Fibroblast of upper back skin (primary cell): ENCODE measurements around the gene C16orf96.

ENCODE experiments used
- DNase-seq: peaks from one replicate; pipeline ENCODE4 v3.0.0-alpha.2; 2013

The C16orf96 gene

GRCh38 chr16:4624015-4624826 lies 68.1 kb downstream of the C16orf96 start, which contains the start of gene MGRN1:
MGRN1 (plus strand) TSS chr16:4624826; CDS start chr16:4624961, 135 bp downstream.
- DNase-seq: peak; percentile 97

GRCh38 chr16:4624827-4625559 lies 68.9 kb downstream of the C16orf96 start:
- DNase-seq: peak; percentile 31

- DNase-seq: no peak
Observed at GRCh38 chr16:4625560-4626159, 69.5 kb downstream of the C16orf96 start.

GRCh38 chr16:4626396-4626795 lies 70.3 kb downstream of the C16orf96 start:
- DNase-seq: no peak

- DNase-seq: no peak
Observed at GRCh38 chr16:4628283-4628682, 72.1 kb downstream of the C16orf96 start.

- no peak for DNase-seq
Observed at GRCh38 chr16:4631444-4631843, 75.3 kb downstream of the C16orf96 start.

GRCh38 chr16:4633910-4634635 lies 77.9 kb downstream of the C16orf96 start:
- DNase-seq: no peak

GRCh38 chr16:4634768-4635167 lies 78.6 kb downstream of the C16orf96 start:
- no peak for DNase-seq

GRCh38 chr16:4636196-4636595 lies 80.1 kb downstream of the C16orf96 start:
- DNase-seq: no peak

GRCh38 chr16:4637501-4638166 lies 81.5 kb downstream of the C16orf96 start:
- no peak for DNase-seq

- DNase-seq: no peak
Observed at GRCh38 chr16:4639899-4640509, 83.9 kb downstream of the C16orf96 start.

- DNase-seq: no peak
Observed at GRCh38 chr16:4640572-4641305, 84.6 kb downstream of the C16orf96 start.

GRCh38 chr16:4641306-4641687 lies 85.2 kb downstream of the C16orf96 start:
- DNase-seq: no peak

GRCh38 chr16:4641895-4642294 lies 85.8 kb downstream of the C16orf96 start:
- no peak for DNase-seq

- DNase-seq: no peak
Observed at GRCh38 chr16:4646773-4647643, 90.9 kb downstream of the C16orf96 start.

GRCh38 chr16:4647644-4647980 lies 91.5 kb downstream of the C16orf96 start:
- no peak for DNase-seq

GRCh38 chr16:4648917-4649316 lies 92.8 kb downstream of the C16orf96 start:
- no peak for DNase-seq

GRCh38 chr16:4649744-4650442 lies 93.8 kb downstream of the C16orf96 start:
- DNase-seq: no peak
